ENCODE results near the gene KCNMB4.
"Not testable (repeated sequence)": the region's sequence is repeated elsewhere in the genome, so short reads cannot be mapped to it uniquely, and the experiment has no call there.

The KCNMB4 gene

GRCh38 chr12:70367258-70368141, 1.4 kb downstream of the KCNMB4 start:
- DNase-seq (ENCODE audit: low read depth in 1 of 2, low spot score in 1 of 2) = no peak

GRCh38 chr12:70372881-70373280, 6.8 kb downstream of the KCNMB4 start:
- DNase-seq (ENCODE audit: low read depth in 1 of 2, low spot score in 1 of 2) = no peak

GRCh38 chr12:70379846-70380245, 13.8 kb downstream of the KCNMB4 start:
- DNase-seq (ENCODE audit: low read depth in 1 of 2, low spot score in 1 of 2) = no peak

- no peak for DNase-seq (ENCODE audit: low read depth in 1 of 2, low spot score in 1 of 2)
Measured at GRCh38 chr12:70383484-70383883, 17.4 kb downstream of the KCNMB4 start.

GRCh38 chr12:70383886-70384285, 17.8 kb downstream of the KCNMB4 start:
- no peak for DNase-seq (ENCODE audit: low read depth in 1 of 2, low spot score in 1 of 2)

GRCh38 chr12:70386771-70387170, 20.7 kb downstream of the KCNMB4 start:
- no peak for DNase-seq (ENCODE audit: low read depth in 1 of 2, low spot score in 1 of 2)

GRCh38 chr12:70389678-70390077, 23.6 kb downstream of the KCNMB4 start:
- DNase-seq (ENCODE audit: low read depth in 1 of 2, low spot score in 1 of 2) = no peak

- DNase-seq (ENCODE audit: low read depth in 1 of 2, low spot score in 1 of 2) = not testable (repeated sequence)
Measured at GRCh38 chr12:70392631-70393030, 26.5 kb downstream of the KCNMB4 start.

GRCh38 chr12:70393787-70394499, 27.9 kb downstream of the KCNMB4 start:
- no peak for DNase-seq (ENCODE audit: low read depth in 1 of 2, low spot score in 1 of 2)

- no peak for DNase-seq (ENCODE audit: low read depth in 1 of 2, low spot score in 1 of 2)
Measured at GRCh38 chr12:70398002-70398401, 31.9 kb downstream of the KCNMB4 start.

GRCh38 chr12:70398862-70399261, 32.8 kb downstream of the KCNMB4 start:
- no peak for DNase-seq (ENCODE audit: low read depth in 1 of 2, low spot score in 1 of 2)

GRCh38 chr12:70399311-70399710, 33.2 kb downstream of the KCNMB4 start:
- no peak for DNase-seq (ENCODE audit: low read depth in 1 of 2, low spot score in 1 of 2)

- no peak for DNase-seq (ENCODE audit: low read depth in 1 of 2, low spot score in 1 of 2)
Measured at GRCh38 chr12:70400124-70400523, 34.0 kb downstream of the KCNMB4 start.

GRCh38 chr12:70402597-70402996, 36.5 kb downstream of the KCNMB4 start:
- DNase-seq (ENCODE audit: low read depth in 1 of 2, low spot score in 1 of 2) = no peak

- DNase-seq (ENCODE audit: low read depth in 1 of 2, low spot score in 1 of 2) = no peak
Measured at GRCh38 chr12:70403826-70404225, 37.7 kb downstream of the KCNMB4 start.

GRCh38 chr12:70408004-70408790, 42.1 kb downstream of the KCNMB4 start:
- DNase-seq (ENCODE audit: low read depth in 1 of 2, low spot score in 1 of 2) = no peak

GRCh38 chr12:70415987-70416386, 49.9 kb downstream of the KCNMB4 start:
- no peak for DNase-seq (ENCODE audit: low read depth in 1 of 2, low spot score in 1 of 2)

GRCh38 chr12:70417121-70417520, 51.0 kb downstream of the KCNMB4 start:
- DNase-seq (ENCODE audit: low read depth in 1 of 2, low spot score in 1 of 2) = no peak

- no peak for DNase-seq (ENCODE audit: low read depth in 1 of 2, low spot score in 1 of 2)
Measured at GRCh38 chr12:70418101-70418500, 52.0 kb downstream of the KCNMB4 start.

GRCh38 chr12:70422631-70423030, 56.5 kb downstream of the KCNMB4 start:
- no peak for DNase-seq (ENCODE audit: low read depth in 1 of 2, low spot score in 1 of 2)

GRCh38 chr12:70426620-70427019, 60.5 kb downstream of the KCNMB4 start:
- DNase-seq (ENCODE audit: low read depth in 1 of 2, low spot score in 1 of 2) = no peak

- no peak for DNase-seq (ENCODE audit: low read depth in 1 of 2, low spot score in 1 of 2)
Measured at GRCh38 chr12:70427611-70428010, 61.5 kb downstream of the KCNMB4 start.

Measured in activated T-helper 1 cell treated with anti-CD3 and anti-CD28 coated beads, Interleukin-2, amount 50 U/mL, for 16 hours (primary cell).